A673 (cell line): Measurements from ENCODE around the gene CAPN9.
"Not testable (repeated sequence)": the region's sequence is repeated elsewhere in the genome, so short reads cannot be mapped to it uniquely, and the experiment has no call there.

Experiments
- CTCF ChIP-seq: fragments of 300-800, 200-600 bp; sonication (generic); conservative IDR thresholded peaks from 2 replicates; pipeline ENCODE4 v1.5.1; 2017; ENCODE audit warnings: low read depth, mild to moderate bottlenecking, antibody characterized with exemption, low read length, moderate library complexity, mixed read lengths
- EZH2 ChIP-seq: fragments of 200-600 bp; sonication (generic); IDR thresholded peaks from 2 replicates; pipeline ENCODE4 v1.6.1; 2017; ENCODE audit warnings: borderline replicate concordance, low read depth, mild to moderate bottlenecking, mixed read lengths, antibody characterized with exemption, low read length; ENCODE audit not compliant: poor library complexity, severe bottlenecking

GRCh38 chr1:230698964-230699363, 48.2 kb upstream of the CAPN9 start:
- not testable (repeated sequence) for TF ChIP-seq CTCF, EZH2
